OCI-LY7 (cell line): Measurements from ENCODE around the gene SLCO1B3. TPM values are rescaled to one million over a fixed set of nuclear protein-coding genes. Genes with fewer than 3 reads are reported as not detected.

Experiments
- BruUV-seq: library from RNA; stranded (reverse); fragments of 400-500 nt; replicated peaks from 2 replicates; lab custom pipeline; 2021; lab: Mats Ljungman, UMichigan
- CTCF ChIA-PET: fragments of 300-600 bp; sonication (Branson Sonifier 250); formaldehyde crosslinking; loops from one replicate; lab custom pipeline; 2022; ENCODE audit warnings: antibody characterized with exemption; ENCODE audit not compliant: unreplicated experiment; lab: Charles Lee
- POLR2A ChIA-PET: fragments of 300-600 bp; sonication (Branson Sonifier 250); formaldehyde crosslinking; loops from one replicate; lab custom pipeline; 2022; ENCODE audit warnings: antibody characterized with exemption; lab: Charles Lee
- DNase-seq: peaks from one replicate; pipeline ENCODE4 v3.0.0-alpha.2; 2015; ENCODE audit warnings: low spot score
- H2AFZ ChIP-seq: fragments of 200-600 bp; sonication (generic), shearing (Covaris generic); 2 replicates; pipeline ENCODE4 v1.6.1; 2014; ENCODE audit warnings: mild to moderate bottlenecking, antibody characterized with exemption, low read length, moderate library complexity
- H3K27ac ChIP-seq: fragments of 200-600 bp; sonication (generic); 2 replicates; pipeline ENCODE4 v1.5.1; 2014; ENCODE audit warnings: mixed run types, low read depth, mild to moderate bottlenecking, moderate library complexity, low read length, inconsistent platforms; ENCODE audit not compliant: poor library complexity, severe bottlenecking
- H3K36me3 ChIP-seq: fragments of 200-600 bp; sonication (generic); 2 replicates; pipeline ENCODE4 v1.6.1; 2014; ENCODE audit warnings: mild to moderate bottlenecking, antibody characterized with exemption, low read length, moderate library complexity, mixed read lengths; ENCODE audit not compliant: insufficient read depth
- H3K4me1 ChIP-seq: fragments of 200-600 bp; sonication (generic); 2 replicates; pipeline ENCODE4 v1.5.1; 2014; ENCODE audit warnings: mild to moderate bottlenecking, low read length; ENCODE audit not compliant: insufficient read depth, poor library complexity, severe bottlenecking
- H3K4me2 ChIP-seq: fragments of 200-600 bp; sonication (generic); 2 replicates; pipeline ENCODE4 v1.6.1; 2014; ENCODE audit warnings: mild to moderate bottlenecking, low read length
- H3K4me3 ChIP-seq: fragments of 200-600 bp; sonication (generic); 2 replicates; pipeline ENCODE4 v1.5.1; 2014; ENCODE audit warnings: mild to moderate bottlenecking, low read depth, low read length; ENCODE audit not compliant: poor library complexity, severe bottlenecking
- H3K79me2 ChIP-seq: fragments of 200-600 bp; sonication (generic); 2 replicates; pipeline ENCODE4 v1.6.1; 2016; ENCODE audit warnings: low read depth, mild to moderate bottlenecking, low read length, moderate library complexity, mixed read lengths; ENCODE audit not compliant: insufficient read depth
- H3K9me2 ChIP-seq: fragments of 200-600 bp; sonication (generic); 2 replicates; pipeline ENCODE4 v1.6.1; 2016; ENCODE audit warnings: mild to moderate bottlenecking, low read length, mixed read lengths; ENCODE audit not compliant: insufficient read depth
- H3K9me3 ChIP-seq: fragments of 200-600 bp; sonication (generic); 2 replicates; pipeline ENCODE4 v1.6.1; 2014; ENCODE audit warnings: mild to moderate bottlenecking, mixed run types, low read length, mixed read lengths
- H4K20me1 ChIP-seq: fragments of 200-600 bp; sonication (generic); 2 replicates; pipeline ENCODE4 v1.6.1; 2014; ENCODE audit warnings: mild to moderate bottlenecking, antibody characterized with exemption, low read length, moderate library complexity, mixed read lengths; ENCODE audit not compliant: insufficient read depth
- CTCF ChIP-seq: fragments of 200-600 bp; sonication (generic); conservative IDR thresholded peaks from 2 replicates; pipeline ENCODE4 v1.5.1; 2014; ENCODE audit warnings: mild to moderate bottlenecking, antibody characterized with exemption, low read length, moderate library complexity, mixed read lengths
- EZH2phosphoT487 ChIP-seq: fragments of 200-600 bp; sonication (generic); IDR thresholded peaks from 2 replicates; pipeline ENCODE4 v1.6.1; 2018; ENCODE audit warnings: low read depth, borderline replicate concordance, mild to moderate bottlenecking, mixed run types, antibody characterized with exemption, low read length, moderate library complexity, mixed read lengths
- intact Hi-C: fragments of 100-400 bp; cut with micrococcal nuclease; formaldehyde crosslinking; loops from one replicate; pipeline ENCODE4 v1.10.0; 2022; ENCODE audit not compliant: unreplicated experiment
- total RNA-seq, 2 experiments: library from RNA; depleted of rRNA in 1 of 2; stranded (reverse); fragments of >200 nt in 1 of 2; shearing (Covaris generic) in 1 of 2; gene quantifications; 2 replicates each; pipeline ENCODE4 v1.2.3, GENCODE V29; 2014 to 2022

SLCO1B3 gene
- total RNA-seq, 2 experiments from 2014 or later = not detected

- DNase-seq = no peak
- Histone ChIP-seq H3K4me3 (no peak overlapping the region), H3K4me2 (no peak overlapping the region), H3K9me2 (no peaks in the 10 kb centered on the region), H3K36me3 (no peaks in the 10 kb centered on the region), H3K4me1 (no peaks in the 10 kb centered on the region), H2AFZ (no peak overlapping the region), H4K20me1 (no peaks in the 10 kb centered on the region), H3K27ac (no peak overlapping the region), H3K9me3 (no peaks in the 10 kb centered on the region), H3K79me2 (no peaks in the 10 kb centered on the region)
- POLR2A ChIA-PET = no interaction called here
- intact Hi-C loops = no loop called here
- TF ChIP-seq EZH2phosphoT487 (no peak), CTCF (no peak)
- CTCF ChIA-PET = no interaction called here
- no TSS peak for BruUV-seq
These were observed 107.3 kb downstream of the SLCO1B3 start for GRCh38 chr12:20917819-20918218.

GRCh38 chr12:20931894-20932293 lies 121.4 kb downstream of the SLCO1B3 start:
- H2AFZ ChIP-seq = no peak overlapping the region
- BruUV-seq = no TSS peak
- DNase-seq = no peak
- intact Hi-C loops = no loop called here
- no peaks in the 10 kb centered on the region for H3K79me2 ChIP-seq
- no peak overlapping the region for H3K4me2 ChIP-seq
- H3K9me3 ChIP-seq = no peaks in the 10 kb centered on the region
- ChIA-PET CTCF (no interaction called here), POLR2A (interaction anchor here (1.1 kb wide), 1 partner anchor 10 kb away, joined by 3 read pairs; no protein-coding TSS in a partner anchor)
- no peaks in the 10 kb centered on the region for H3K9me2 ChIP-seq
- no peaks in the 10 kb centered on the region for H4K20me1 ChIP-seq
- no peaks in the 10 kb centered on the region for H3K4me1 ChIP-seq
- no peak overlapping the region for H3K4me3 ChIP-seq
- H3K36me3 ChIP-seq = no peaks in the 10 kb centered on the region
- TF ChIP-seq EZH2phosphoT487 (no peak), CTCF (no peak)
- H3K27ac ChIP-seq = no peak overlapping the region

DNA sequence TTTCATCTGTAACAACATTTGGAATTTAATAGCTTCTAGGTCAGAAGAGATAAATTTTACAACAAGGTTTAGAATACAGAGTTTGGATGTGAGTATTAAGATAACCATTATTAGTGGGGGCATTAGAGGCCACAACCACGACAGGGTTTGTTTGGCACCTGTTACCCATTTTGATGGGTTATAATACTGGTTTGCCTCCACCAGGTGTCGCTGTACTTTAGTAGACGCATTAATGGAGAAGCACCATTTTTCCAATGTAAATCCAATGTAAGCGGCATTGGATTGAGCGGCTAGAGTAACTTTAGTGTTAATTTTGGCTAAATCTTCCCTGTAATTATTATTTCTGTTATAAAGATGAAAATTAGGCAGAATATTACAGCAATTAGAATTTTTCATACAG lies 136.2 kb downstream of the SLCO1B3 start:
- no TSS peak for BruUV-seq

More for the DNA sequence above, 136.2 kb downstream of the SLCO1B3 start:
- peak; percentile 42 for DNase-seq
- Histone ChIP-seq H3K4me3 (no peak overlapping the region), H4K20me1 (no peaks in the 10 kb centered on the region), H3K9me3 (no peaks in the 10 kb centered on the region), H3K36me3 (no peaks in the 10 kb centered on the region), H3K4me1 (no peaks in the 10 kb centered on the region), H2AFZ (no peak overlapping the region), H3K9me2 (no peaks in the 10 kb centered on the region), H3K79me2 (no peaks in the 10 kb centered on the region), H3K4me2 (no peak overlapping the region), H3K27ac (no peak overlapping the region)
- CTCF ChIA-PET = no interaction called here
- no peak for TF ChIP-seq EZH2phosphoT487
- peak; percentile 77 for TF ChIP-seq CTCF
- POLR2A ChIA-PET = no interaction called here
- intact Hi-C loops = no loop called here
